Measurements from ENCODE around the gene ACSM3.

Gene ACSM3

GRCh38 chr16:20829536-20829935, 65.7 kb downstream of the ACSM3 start:
- no peaks in the 10 kb centered on the region for H3K4me1 ChIP-seq (ENCODE audit: control insufficient read depth, insufficient read depth, low read length)

GRCh38 chr16:20830372-20830771, 66.6 kb downstream of the ACSM3 start:
- no peak overlapping the region for H3K27ac ChIP-seq (ENCODE audit: low read length)
- H3K9me3 ChIP-seq (ENCODE audit: control insufficient read depth in 2 of 2, low read length in 2 of 2): no peaks in the 10 kb centered on the region
- H3K27me3 ChIP-seq (ENCODE audit: control insufficient read depth in 1 of 2, insufficient read depth in 2 of 2, low read length in 2 of 2): no peaks in the 10 kb centered on the region
- no peak overlapping the region for H3K4me3 ChIP-seq (ENCODE audit: low read length in 2 of 2)
- H3K4me1 ChIP-seq (ENCODE audit: control insufficient read depth, insufficient read depth, low read length): no peaks in the 10 kb centered on the region
- peaks cover 0 to 4% of the 10 kb centered on the region in 2 donors for H3K36me3 ChIP-seq (ENCODE audit: control insufficient read depth in 2 of 2, insufficient read depth in 2 of 2, low read length in 2 of 2)
- H3K9ac ChIP-seq (ENCODE audit: low read length in 2 of 2): no peak overlapping the region

More at GRCh38 chr16:20829536-20829935, 65.7 kb downstream of the ACSM3 start:
- Histone ChIP-seq H3K27ac (ENCODE audit: low read length) (no peak overlapping the region), H3K27me3 (ENCODE audit: control insufficient read depth in 1 of 2, insufficient read depth in 2 of 2, low read length in 2 of 2) (no peaks in the 10 kb centered on the region), H3K9ac (ENCODE audit: low read length in 2 of 2) (no peak overlapping the region), H3K9me3 (ENCODE audit: control insufficient read depth in 2 of 2, low read length in 2 of 2) (no peaks in the 10 kb centered on the region), H3K4me3 (ENCODE audit: low read length in 2 of 2) (no peak overlapping the region), H3K36me3 (ENCODE audit: control insufficient read depth in 2 of 2, insufficient read depth in 2 of 2, low read length in 2 of 2) (peaks cover 0 to 4% of the 10 kb centered on the region in 2 donors)

GRCh38 chr16:20833086-20833485, 69.3 kb downstream of the ACSM3 start:
- Histone ChIP-seq H3K4me1 (ENCODE audit: control insufficient read depth, insufficient read depth, low read length) (no peaks in the 10 kb centered on the region), H3K4me3 (ENCODE audit: low read length in 2 of 2) (no peak overlapping the region), H3K9ac (ENCODE audit: low read length in 2 of 2) (no peak overlapping the region), H3K9me3 (ENCODE audit: control insufficient read depth in 2 of 2, low read length in 2 of 2) (no peaks in the 10 kb centered on the region), H3K36me3 (ENCODE audit: control insufficient read depth in 2 of 2, insufficient read depth in 2 of 2, low read length in 2 of 2) (no peaks in the 10 kb centered on the region), H3K27me3 (ENCODE audit: control insufficient read depth in 1 of 2, insufficient read depth in 2 of 2, low read length in 2 of 2) (no peaks in the 10 kb centered on the region), H3K27ac (ENCODE audit: low read length) (no peak overlapping the region)

- H3K36me3 ChIP-seq (ENCODE audit: control insufficient read depth in 2 of 2, insufficient read depth in 2 of 2, low read length in 2 of 2): no peaks in the 10 kb centered on the region
- no peaks in the 10 kb centered on the region for H3K4me1 ChIP-seq (ENCODE audit: control insufficient read depth, insufficient read depth, low read length)
- no peaks in the 10 kb centered on the region for H3K9me3 ChIP-seq (ENCODE audit: control insufficient read depth in 2 of 2, low read length in 2 of 2)
- no peak overlapping the region for H3K9ac ChIP-seq (ENCODE audit: low read length in 2 of 2)
- no peak overlapping the region for H3K4me3 ChIP-seq (ENCODE audit: low read length in 2 of 2)
- no peak overlapping the region for H3K27ac ChIP-seq (ENCODE audit: low read length)
- H3K27me3 ChIP-seq (ENCODE audit: control insufficient read depth in 1 of 2, insufficient read depth in 2 of 2, low read length in 2 of 2): no peaks in the 10 kb centered on the region
Observed at GRCh38 chr16:20838240-20838639, 74.4 kb downstream of the ACSM3 start.

- H3K9ac ChIP-seq (ENCODE audit: low read length in 2 of 2): no peak overlapping the region
- H3K36me3 ChIP-seq (ENCODE audit: control insufficient read depth in 2 of 2, insufficient read depth in 2 of 2, low read length in 2 of 2): no peaks in the 10 kb centered on the region
- no peaks in the 10 kb centered on the region for H3K4me1 ChIP-seq (ENCODE audit: control insufficient read depth, insufficient read depth, low read length)
- no peaks in the 10 kb centered on the region for H3K27me3 ChIP-seq (ENCODE audit: control insufficient read depth in 1 of 2, insufficient read depth in 2 of 2, low read length in 2 of 2)
- H3K9me3 ChIP-seq (ENCODE audit: control insufficient read depth in 2 of 2, low read length in 2 of 2): no peaks in the 10 kb centered on the region
- H3K4me3 ChIP-seq (ENCODE audit: low read length in 2 of 2): no peak overlapping the region
- no peak overlapping the region for H3K27ac ChIP-seq (ENCODE audit: low read length)
Observed at GRCh38 chr16:20839504-20839903, 75.7 kb downstream of the ACSM3 start.

GRCh38 chr16:20844054-20844453, 80.2 kb downstream of the ACSM3 start:
- no peaks in the 10 kb centered on the region for H3K27me3 ChIP-seq (ENCODE audit: control insufficient read depth in 1 of 2, insufficient read depth in 2 of 2, low read length in 2 of 2)
- H3K9me3 ChIP-seq (ENCODE audit: control insufficient read depth in 2 of 2, low read length in 2 of 2): no peaks in the 10 kb centered on the region
- no peak overlapping the region for H3K4me3 ChIP-seq (ENCODE audit: low read length in 2 of 2)
- peaks cover 0 to 4% of the 10 kb centered on the region in 2 donors for H3K36me3 ChIP-seq (ENCODE audit: control insufficient read depth in 2 of 2, insufficient read depth in 2 of 2, low read length in 2 of 2)
- H3K27ac ChIP-seq (ENCODE audit: low read length): no peak overlapping the region
- H3K9ac ChIP-seq (ENCODE audit: low read length in 2 of 2): no peak overlapping the region
- H3K4me1 ChIP-seq (ENCODE audit: control insufficient read depth, insufficient read depth, low read length): no peaks in the 10 kb centered on the region

GRCh38 chr16:20844588-20844987, 80.8 kb downstream of the ACSM3 start:
- peaks cover 0 to 4% of the 10 kb centered on the region in 2 donors for H3K36me3 ChIP-seq (ENCODE audit: control insufficient read depth in 2 of 2, insufficient read depth in 2 of 2, low read length in 2 of 2)
- H3K27ac ChIP-seq (ENCODE audit: low read length): no peak overlapping the region
- H3K9me3 ChIP-seq (ENCODE audit: control insufficient read depth in 2 of 2, low read length in 2 of 2): no peaks in the 10 kb centered on the region
- H3K4me1 ChIP-seq (ENCODE audit: control insufficient read depth, insufficient read depth, low read length): no peaks in the 10 kb centered on the region
- no peaks in the 10 kb centered on the region for H3K27me3 ChIP-seq (ENCODE audit: control insufficient read depth in 1 of 2, insufficient read depth in 2 of 2, low read length in 2 of 2)
- no peak overlapping the region for H3K9ac ChIP-seq (ENCODE audit: low read length in 2 of 2)
- H3K4me3 ChIP-seq (ENCODE audit: low read length in 2 of 2): no peak overlapping the region

GRCh38 chr16:20846030-20846429, 82.2 kb downstream of the ACSM3 start:
- Histone ChIP-seq H3K27me3 (ENCODE audit: control insufficient read depth in 1 of 2, insufficient read depth in 2 of 2, low read length in 2 of 2) (no peaks in the 10 kb centered on the region), H3K9me3 (ENCODE audit: control insufficient read depth in 2 of 2, low read length in 2 of 2) (no peaks in the 10 kb centered on the region), H3K4me3 (ENCODE audit: low read length in 2 of 2) (no peak overlapping the region), H3K27ac (ENCODE audit: low read length) (no peak overlapping the region), H3K9ac (ENCODE audit: low read length in 2 of 2) (no peak overlapping the region), H3K36me3 (ENCODE audit: control insufficient read depth in 2 of 2, insufficient read depth in 2 of 2, low read length in 2 of 2) (peaks cover 0 to 4% of the 10 kb centered on the region in 2 donors), H3K4me1 (ENCODE audit: control insufficient read depth, insufficient read depth, low read length) (peaks cover 5% of the 10 kb centered on the region)

GRCh38 chr16:20846551-20846950, 82.7 kb downstream of the ACSM3 start:
- Histone ChIP-seq H3K9me3 (ENCODE audit: control insufficient read depth in 2 of 2, low read length in 2 of 2) (no peaks in the 10 kb centered on the region), H3K4me3 (ENCODE audit: low read length in 2 of 2) (no peak overlapping the region), H3K9ac (ENCODE audit: low read length in 2 of 2) (no peak overlapping the region), H3K27me3 (ENCODE audit: control insufficient read depth in 1 of 2, insufficient read depth in 2 of 2, low read length in 2 of 2) (no peaks in the 10 kb centered on the region), H3K36me3 (ENCODE audit: control insufficient read depth in 2 of 2, insufficient read depth in 2 of 2, low read length in 2 of 2) (peaks cover 0 to 4% of the 10 kb centered on the region in 2 donors), H3K4me1 (ENCODE audit: control insufficient read depth, insufficient read depth, low read length) (peaks cover 10% of the 10 kb centered on the region), H3K27ac (ENCODE audit: low read length) (no peak overlapping the region)
